Peyer's patch (tissue), 4 donors: ENCODE measurements around the gene SMIM21. TPM values are rescaled to one million over a fixed set of nuclear protein-coding genes. Genes with fewer than 3 reads are reported as not detected.

Experiments used
- DNase-seq, 3 donors: peaks; one replicate each; pipeline ENCODE4 v3.0.0-alpha.2; 2017 to 2019
- H3K27ac ChIP-seq, 4 donors: fragments of 200-600 bp; sonication (generic); one replicate each; pipeline ENCODE4 v1.5.1; 2016 to 2019
- H3K27me3 ChIP-seq, 2 donors: fragments of 200-600 bp; sonication (generic); one replicate each; pipeline ENCODE4 v1.5.1; 2019
- H3K36me3 ChIP-seq, 3 donors: fragments of 200-600 bp; sonication (generic); one replicate each; pipeline ENCODE4 v1.5.1; 2016 to 2019
- H3K4me1 ChIP-seq, 4 donors: fragments of 200-600 bp; sonication (generic); one replicate each; pipeline ENCODE4 v1.5.1; 2016 to 2019
- H3K4me3 ChIP-seq, 4 donors: fragments of 200-600 bp; sonication (generic); 1 replicate in 3 of 4; 2 replicates in 1 of 4; pipeline ENCODE4 v1.5.1; 2016 to 2019; ENCODE audit warnings: mild to moderate bottlenecking in 1 of 4
- H3K9me3 ChIP-seq, 4 donors: fragments of 200-600 bp; sonication (generic); one replicate each; pipeline ENCODE4 v1.5.1; 2016 to 2019; ENCODE audit warnings: mild to moderate bottlenecking in 1 of 4
- POLR2A ChIP-seq, 2 donors: fragments of 450-650 bp; IDR thresholded peaks; one replicate each; pipeline ENCODE4 v1.5.1; 2017; ENCODE audit warnings: antibody characterized with exemption in 2 of 2, mild to moderate bottlenecking in 2 of 2, moderate library complexity in 2 of 2
- total RNA-seq, 4 donors: library from RNA; depleted of rRNA; stranded (reverse); fragments of >200 nt; gene quantifications; one replicate each; pipeline ENCODE4 v1.1.0, GENCODE V29; 2016
- TF ChIP-seq, protein P1 (sequence below), 6 experiments: fragments of 450-650 bp in 4 of 6; fragments of 200-600 bp in 2 of 6; sonication (generic) in 1 of 6; IDR thresholded peaks; one replicate each; pipeline ENCODE4 v1.5.1; 2017 to 2019; ENCODE audit warnings: antibody characterized with exemption in 6 of 6, mild to moderate bottlenecking in 3 of 6, moderate library complexity in 1 of 6

Gene SMIM21
- total RNA-seq, 4 donors from 2014 or later = not detected

DNA sequence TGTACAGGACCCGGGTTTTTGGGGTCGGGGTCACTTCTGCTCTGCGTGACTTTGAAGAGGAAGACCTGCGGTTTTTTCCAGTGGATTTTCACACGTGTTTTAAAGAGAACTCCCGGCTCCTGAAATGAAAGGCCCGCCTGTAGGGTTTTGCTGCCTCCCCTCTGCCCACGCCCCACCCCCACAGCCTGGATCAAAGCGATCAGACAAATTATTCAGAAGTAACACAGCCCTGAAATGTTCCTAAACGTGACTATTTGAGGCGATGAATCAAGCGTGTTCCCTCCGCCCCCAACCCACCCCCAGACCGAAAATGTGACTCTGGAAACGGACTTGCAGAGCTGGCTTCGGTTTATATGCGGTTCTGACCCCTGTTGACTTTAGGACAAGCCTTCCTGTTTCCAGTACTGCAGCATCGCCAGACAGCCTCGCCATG, 28.7 kb upstream of the SMIM21 start:
- peaks cover 0 to 3% (median 0%) of the 10 kb centered on the region in 4 donors for H3K9me3 ChIP-seq
- no peaks in the 10 kb centered on the region for H3K36me3 ChIP-seq
- peak overlapping the region in 2 of 4 donors; percentile 50 for H3K4me3 ChIP-seq
- H3K27me3 ChIP-seq = no peaks in the 10 kb centered on the region
- DNase-seq = no peak
- no peak for TF ChIP-seq POLR2A (IDR thresholded peaks at IDR 0.05)
- TF ChIP-seq, protein P1, sequence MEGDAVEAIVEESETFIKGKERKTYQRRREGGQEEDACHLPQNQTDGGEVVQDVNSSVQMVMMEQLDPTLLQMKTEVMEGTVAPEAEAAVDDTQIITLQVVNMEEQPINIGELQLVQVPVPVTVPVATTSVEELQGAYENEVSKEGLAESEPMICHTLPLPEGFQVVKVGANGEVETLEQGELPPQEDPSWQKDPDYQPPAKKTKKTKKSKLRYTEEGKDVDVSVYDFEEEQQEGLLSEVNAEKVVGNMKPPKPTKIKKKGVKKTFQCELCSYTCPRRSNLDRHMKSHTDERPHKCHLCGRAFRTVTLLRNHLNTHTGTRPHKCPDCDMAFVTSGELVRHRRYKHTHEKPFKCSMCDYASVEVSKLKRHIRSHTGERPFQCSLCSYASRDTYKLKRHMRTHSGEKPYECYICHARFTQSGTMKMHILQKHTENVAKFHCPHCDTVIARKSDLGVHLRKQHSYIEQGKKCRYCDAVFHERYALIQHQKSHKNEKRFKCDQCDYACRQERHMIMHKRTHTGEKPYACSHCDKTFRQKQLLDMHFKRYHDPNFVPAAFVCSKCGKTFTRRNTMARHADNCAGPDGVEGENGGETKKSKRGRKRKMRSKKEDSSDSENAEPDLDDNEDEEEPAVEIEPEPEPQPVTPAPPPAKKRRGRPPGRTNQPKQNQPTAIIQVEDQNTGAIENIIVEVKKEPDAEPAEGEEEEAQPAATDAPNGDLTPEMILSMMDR (IDR thresholded peaks at IDR 0.05) = no peak
- H3K27ac ChIP-seq = peak overlapping the region in 1 of 4 donors; percentile 33
- no peaks in the 10 kb centered on the region for H3K4me1 ChIP-seq

GRCh38 chr18:75455249-75456198, 28.0 kb upstream of the SMIM21 start:
- no peak for DNase-seq
- peaks cover 0 to 3% (median 0%) of the 10 kb centered on the region in 4 donors for H3K9me3 ChIP-seq
- H3K4me1 ChIP-seq = no peaks in the 10 kb centered on the region
- no peaks in the 10 kb centered on the region for H3K27me3 ChIP-seq
- peak overlapping the region in 1 of 4 donors; percentile 33 for H3K27ac ChIP-seq
- no peaks in the 10 kb centered on the region for H3K36me3 ChIP-seq
- TF ChIP-seq, protein P1 (IDR thresholded peaks at IDR 0.05) = no peak
- no peak for TF ChIP-seq POLR2A (IDR thresholded peaks at IDR 0.05)
- H3K4me3 ChIP-seq = peak overlapping the region; percentile 12 to 50 (median 42)

- no peak overlapping the region for H3K4me3 ChIP-seq
- H3K36me3 ChIP-seq = no peaks in the 10 kb centered on the region
- no peaks in the 10 kb centered on the region for H3K4me1 ChIP-seq
- peak overlapping the region in 1 of 4 donors; percentile 33 for H3K27ac ChIP-seq
- no peak for DNase-seq
- TF ChIP-seq, protein P1 (IDR thresholded peaks at IDR 0.05) = no peak
- TF ChIP-seq POLR2A (IDR thresholded peaks at IDR 0.05) = no peak
- H3K9me3 ChIP-seq = peaks cover 0 to 3% (median 0%) of the 10 kb centered on the region in 4 donors
- no peaks in the 10 kb centered on the region for H3K27me3 ChIP-seq
Observed at GRCh38 chr18:75454022-75454795, 26.7 kb upstream of the SMIM21 start.

DNA sequence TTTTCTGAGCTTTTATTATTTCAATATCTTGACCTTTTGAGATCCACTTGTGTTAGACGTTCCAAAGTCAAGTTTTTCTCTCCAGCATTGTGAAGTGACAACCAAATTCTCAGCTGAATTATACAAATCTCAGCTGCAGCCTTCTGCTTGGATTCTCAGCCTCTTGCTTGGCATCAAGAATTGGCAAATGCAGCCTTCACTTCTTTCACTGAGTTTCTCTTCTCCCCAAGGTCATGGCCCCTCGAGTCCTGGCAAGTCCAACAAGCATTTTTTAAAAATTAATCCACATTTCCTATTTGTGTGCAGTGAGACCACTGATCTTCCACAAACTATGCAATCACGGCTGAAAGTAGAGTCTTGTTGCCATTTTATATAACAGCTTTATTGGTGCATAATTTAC, 23.4 kb upstream of the SMIM21 start:
- H3K36me3 ChIP-seq = no peaks in the 10 kb centered on the region
- no peak overlapping the region for H3K27ac ChIP-seq
- no peak overlapping the region for H3K4me3 ChIP-seq
- no peaks in the 10 kb centered on the region for H3K9me3 ChIP-seq
- DNase-seq = no peak
- no peaks in the 10 kb centered on the region for H3K4me1 ChIP-seq
- TF ChIP-seq, protein P1 (IDR thresholded peaks at IDR 0.05) = no peak
- no peak for TF ChIP-seq POLR2A (IDR thresholded peaks at IDR 0.05)
- no peaks in the 10 kb centered on the region for H3K27me3 ChIP-seq

DNA sequence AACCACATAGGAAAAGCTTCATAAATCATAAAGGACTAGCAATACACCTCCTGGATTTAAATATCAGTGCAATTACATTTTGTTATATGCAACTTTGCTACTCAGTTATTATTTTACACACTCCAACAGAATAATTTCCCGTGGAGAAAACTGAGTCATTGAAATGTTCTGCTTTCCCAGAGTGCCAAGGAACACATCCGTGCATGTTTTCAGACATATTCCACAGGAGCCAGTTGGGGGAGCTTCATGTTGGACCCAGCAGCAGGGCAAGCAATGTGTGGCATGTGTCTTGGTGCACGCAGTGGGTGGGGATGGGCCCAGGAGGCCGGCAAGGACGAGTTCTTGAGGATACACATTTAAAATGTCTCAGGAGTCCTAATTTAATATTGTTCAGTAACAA, 14.4 kb upstream of the SMIM21 start:
- no peaks in the 10 kb centered on the region for H3K4me1 ChIP-seq
- TF ChIP-seq, protein P1 (IDR thresholded peaks at IDR 0.05) = no peak
- TF ChIP-seq POLR2A (IDR thresholded peaks at IDR 0.05) = no peak

More for the DNA sequence above, 14.4 kb upstream of the SMIM21 start:
- no peak overlapping the region for H3K4me3 ChIP-seq
- H3K9me3 ChIP-seq = no peaks in the 10 kb centered on the region
- no peaks in the 10 kb centered on the region for H3K27me3 ChIP-seq
- no peaks in the 10 kb centered on the region for H3K36me3 ChIP-seq
- no peak for DNase-seq
- no peak overlapping the region for H3K27ac ChIP-seq
